ENCODE data around the gene PSD4.

The PSD4 gene

GRCh38 chr2:113167962-113168340 is 5.8 kb upstream of the PSD4 start:
- DNase-seq (ENCODE audit: low spot score): no peak

- no peak for DNase-seq (ENCODE audit: low spot score)
Measured at GRCh38 chr2:113169002-113169530, 4.7 kb upstream of the PSD4 start.

- no peak for DNase-seq (ENCODE audit: low spot score)
Measured at GRCh38 chr2:113169586-113169985, 4.2 kb upstream of the PSD4 start.

GRCh38 chr2:113171334-113172075 is 2.3 kb upstream of the PSD4 start:
- no peak for DNase-seq (ENCODE audit: low spot score)

GRCh38 chr2:113172721-113173541 is 840 bp upstream of the PSD4 start:
- DNase-seq (ENCODE audit: low spot score): no peak

- DNase-seq (ENCODE audit: low spot score): no peak
Measured at GRCh38 chr2:113174376-113174750, 592 bp downstream of the PSD4 start.

- no peak for DNase-seq (ENCODE audit: low spot score)
Measured at GRCh38 chr2:113175042-113175628, 1.4 kb downstream of the PSD4 start.

- DNase-seq (ENCODE audit: low spot score): no peak
Measured at GRCh38 chr2:113175736-113176695, 2.2 kb downstream of the PSD4 start.

- no peak for DNase-seq (ENCODE audit: low spot score)
Measured at GRCh38 chr2:113176696-113177355, 3.1 kb downstream of the PSD4 start.

GRCh38 chr2:113178069-113178746 is 4.4 kb downstream of the PSD4 start:
- DNase-seq (ENCODE audit: low spot score): no peak

GRCh38 chr2:113178891-113179290 is 5.1 kb downstream of the PSD4 start:
- DNase-seq (ENCODE audit: low spot score): no peak

GRCh38 chr2:113179446-113180045 is 5.8 kb downstream of the PSD4 start:
- no peak for DNase-seq (ENCODE audit: low spot score)

- DNase-seq (ENCODE audit: low spot score): no peak
Measured at GRCh38 chr2:113180131-113180946, 6.6 kb downstream of the PSD4 start.

GRCh38 chr2:113181258-113182051 is 7.7 kb downstream of the PSD4 start:
- no peak for DNase-seq (ENCODE audit: low spot score)

GRCh38 chr2:113182471-113183260 is 8.9 kb downstream of the PSD4 start:
- no peak for DNase-seq (ENCODE audit: low spot score)

- no peak for DNase-seq (ENCODE audit: low spot score)
Measured at GRCh38 chr2:113183264-113183663, 9.5 kb downstream of the PSD4 start.

- no peak for DNase-seq (ENCODE audit: low spot score)
Measured at GRCh38 chr2:113183703-113184102, 9.9 kb downstream of the PSD4 start.
